ENCODE measurements around the gene SQSTM1. TPM values are rescaled to one million over a fixed set of nuclear protein-coding genes. Genes with fewer than 3 reads are reported as not detected.
A peak's percentile ranks its signal among the peaks of the same experiment; 100 is the strongest.

Gene SQSTM1
- total RNA-seq, 1 donor from 2014 or later: 593 TPM

DNA sequence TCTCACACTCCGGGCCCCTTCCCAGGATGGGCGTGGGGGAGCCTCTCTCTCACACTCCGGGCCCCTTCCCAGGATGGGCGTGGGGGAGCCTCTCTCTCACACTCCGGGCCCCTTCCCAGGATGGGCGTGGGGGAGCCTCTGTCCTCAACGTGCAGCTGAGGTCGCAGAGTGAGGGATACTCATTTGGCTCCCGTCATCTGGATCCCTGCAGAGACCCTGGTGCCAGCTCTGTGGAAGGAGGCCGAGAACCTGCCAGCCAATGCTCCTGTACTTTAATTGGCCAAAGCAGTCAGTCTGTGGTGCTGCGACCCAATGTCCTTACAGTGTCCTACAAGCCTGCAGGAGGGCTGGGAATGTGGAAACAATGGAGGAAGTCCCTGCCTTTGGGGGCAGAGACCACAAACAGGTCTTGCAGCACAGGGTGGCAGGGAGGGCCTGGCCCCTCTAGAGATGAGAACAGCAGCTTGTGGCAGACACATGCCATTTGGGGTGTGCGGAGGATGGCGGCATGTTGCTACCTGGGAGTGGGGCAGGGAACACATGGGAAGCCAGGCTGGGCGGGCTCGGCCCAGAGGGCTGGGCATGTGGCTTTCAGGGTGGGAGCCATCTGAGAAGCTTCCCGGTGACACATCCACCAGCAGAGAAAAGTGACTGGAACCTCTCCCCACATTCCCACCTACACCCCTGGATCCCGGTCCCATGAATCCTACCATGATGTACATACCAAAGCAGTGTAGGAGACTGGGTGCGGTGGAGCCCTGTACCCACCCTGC is 51.5 kb downstream of the SQSTM1 start:
- no peak for DNase-seq (ENCODE audit: low read depth)

DNA sequence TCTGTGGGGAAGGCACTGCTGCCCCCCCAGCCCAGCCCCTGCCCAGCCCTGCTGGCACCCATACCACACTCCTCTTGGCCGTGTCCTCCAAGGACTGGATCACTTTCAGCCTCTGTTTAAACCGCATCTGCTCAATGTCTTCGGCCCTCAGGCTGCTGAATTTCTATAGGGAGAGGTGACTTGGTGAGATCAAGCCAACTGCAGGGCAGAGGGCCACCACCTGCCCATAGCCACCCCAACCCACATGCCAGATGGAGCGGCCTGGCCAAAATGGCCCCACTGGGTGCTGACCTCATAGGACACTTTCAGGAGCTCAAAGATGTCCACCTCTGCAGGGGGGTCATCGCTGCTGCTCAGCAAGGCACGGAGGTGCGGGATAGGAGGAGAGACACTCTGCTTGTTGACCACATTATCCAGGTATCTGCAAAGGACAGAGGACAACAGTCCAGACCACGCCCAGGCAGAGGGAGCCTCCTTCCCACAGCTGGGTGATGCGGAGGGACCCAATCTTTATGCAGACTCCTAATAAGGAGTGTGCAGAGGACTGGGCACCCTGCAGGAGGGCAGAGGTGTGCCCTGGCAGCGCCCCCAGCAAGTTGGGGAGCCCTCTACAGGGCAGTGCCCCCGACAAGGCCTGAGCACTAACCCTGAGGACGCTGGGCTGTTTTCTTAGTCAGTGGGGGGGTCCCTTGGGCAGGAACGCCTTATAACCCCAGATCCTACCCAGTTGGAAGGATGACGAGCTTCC is 52.3 kb downstream of the SQSTM1 start:
- DNase-seq (ENCODE audit: low read depth): no peak

DNA sequence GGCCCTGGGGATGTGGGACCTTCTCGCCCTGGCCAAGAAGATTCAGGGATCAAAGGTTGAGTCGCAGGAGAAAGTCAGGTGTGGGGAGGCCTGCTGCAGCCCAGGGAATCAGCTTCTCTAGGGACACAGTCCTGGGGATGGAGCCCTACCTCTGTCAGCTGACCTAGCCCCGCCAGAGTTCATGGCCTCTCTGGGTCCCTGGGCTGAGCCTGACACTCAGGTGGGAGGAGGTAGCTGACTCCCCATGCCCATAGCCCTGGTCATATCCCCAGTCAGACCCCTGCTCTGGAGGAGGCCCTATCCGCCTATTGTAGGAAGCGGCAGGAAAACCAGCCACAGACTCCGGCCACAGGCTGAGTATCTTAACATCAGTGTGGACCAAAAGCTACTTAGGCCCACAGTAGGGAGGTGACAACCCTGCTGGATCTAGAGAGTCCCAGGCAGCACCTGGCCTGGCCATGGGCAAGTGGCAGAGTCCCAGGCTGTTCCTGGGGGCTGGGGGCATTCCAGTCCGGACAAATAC is 52.9 kb downstream of the SQSTM1 start:
- no peak for DNase-seq (ENCODE audit: low read depth)

DNA sequence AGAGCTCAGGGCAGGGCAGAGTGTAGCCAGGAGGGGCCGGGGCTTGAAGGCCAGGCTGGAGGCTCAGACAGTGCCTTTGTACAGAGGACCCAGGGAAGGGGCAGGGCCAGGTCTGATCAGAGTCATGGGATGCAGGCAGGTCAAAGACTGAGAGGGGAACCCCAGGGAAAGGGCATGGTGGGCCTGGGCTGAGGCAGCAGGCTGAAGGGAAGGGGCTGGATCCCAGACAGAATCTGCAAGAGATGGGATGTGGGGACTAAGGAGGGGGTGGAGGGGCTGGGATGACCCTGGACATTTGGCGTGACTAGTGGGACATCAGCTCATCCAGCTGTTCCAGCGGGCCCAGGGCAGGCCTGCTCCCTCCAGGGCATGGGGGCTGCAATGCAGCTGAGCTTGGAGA is 53.4 kb downstream of the SQSTM1 start:
- DNase-seq (ENCODE audit: low read depth): no peak

DNA sequence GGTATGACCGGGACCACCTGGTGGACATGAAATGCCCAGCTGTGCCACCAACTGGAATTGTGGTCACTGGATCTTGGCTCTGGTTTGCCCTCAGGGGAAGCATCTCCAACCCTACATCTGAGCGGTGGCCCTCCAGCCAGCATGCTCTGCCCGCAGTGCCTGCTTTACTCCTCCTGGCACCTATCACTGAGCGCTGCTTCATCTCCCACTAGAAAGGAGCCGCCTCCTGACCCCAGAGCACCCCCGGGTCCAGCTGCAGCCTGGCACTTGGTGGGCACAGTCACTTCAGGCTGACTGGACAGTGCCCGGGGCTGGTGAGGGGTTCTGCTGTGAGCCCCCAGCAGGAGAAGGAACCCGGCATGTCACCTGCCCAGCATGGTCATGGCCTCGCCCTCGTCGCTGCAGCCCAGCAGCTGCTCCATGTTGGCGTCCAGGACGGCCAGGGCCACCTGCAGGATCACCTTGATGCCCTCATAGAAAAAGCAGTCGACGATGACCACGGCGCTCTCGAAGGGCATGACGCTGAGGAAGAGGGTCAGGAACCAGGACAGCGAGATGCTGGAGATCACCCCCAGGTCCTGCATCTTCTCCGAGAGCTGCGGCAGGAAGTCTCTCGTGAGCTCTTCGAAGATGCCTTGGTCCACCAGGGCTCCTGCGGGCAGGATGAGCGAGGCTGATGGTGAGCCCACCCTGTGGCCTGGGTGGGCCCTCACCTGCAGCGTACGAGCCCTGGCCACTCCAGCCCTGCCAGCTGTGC is 54.0 kb downstream of the SQSTM1 start:
- DNase-seq (ENCODE audit: low read depth): no peak

DNA sequence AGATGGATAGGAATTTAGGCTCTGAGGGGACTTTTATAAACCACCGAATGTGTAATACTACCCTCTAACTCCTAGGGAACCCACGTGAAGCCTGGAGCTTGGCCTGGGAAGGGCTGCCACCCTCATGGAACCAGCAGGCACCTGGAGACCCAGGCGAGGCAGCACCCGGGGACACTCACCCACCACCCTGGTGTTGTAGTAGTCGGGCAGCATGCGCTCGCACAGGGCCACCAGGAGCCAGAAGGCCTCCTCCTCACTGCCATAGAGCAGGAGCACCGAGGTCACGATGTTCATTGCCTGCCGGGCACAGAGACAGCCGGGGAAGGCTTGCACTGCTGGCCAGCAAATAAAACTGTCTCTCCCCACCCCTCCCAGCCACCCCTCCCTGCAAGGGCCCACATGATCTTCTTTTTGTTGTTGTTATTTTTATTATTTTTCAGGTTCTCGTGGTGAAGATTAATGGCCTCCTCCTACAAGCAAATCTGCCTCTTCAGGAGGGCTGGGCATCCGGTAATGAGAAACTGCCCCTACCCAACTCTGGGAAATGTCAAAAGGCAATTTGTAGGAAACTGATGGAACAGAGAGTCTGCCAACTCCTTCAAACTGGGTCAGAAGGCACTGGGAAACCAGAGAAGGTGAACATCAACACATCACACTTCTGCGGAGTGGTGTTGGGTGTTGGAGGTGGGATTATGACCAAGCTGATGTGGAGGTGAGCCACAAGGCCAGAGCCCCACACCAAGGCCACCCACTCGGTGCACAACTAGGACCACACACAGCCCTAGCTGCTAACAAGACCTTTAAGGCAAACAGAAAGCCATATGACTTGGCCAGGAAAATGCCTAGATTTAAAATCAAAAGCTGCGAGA is 55.3 kb downstream of the SQSTM1 start:
- no peak for DNase-seq (ENCODE audit: low read depth)

DNA sequence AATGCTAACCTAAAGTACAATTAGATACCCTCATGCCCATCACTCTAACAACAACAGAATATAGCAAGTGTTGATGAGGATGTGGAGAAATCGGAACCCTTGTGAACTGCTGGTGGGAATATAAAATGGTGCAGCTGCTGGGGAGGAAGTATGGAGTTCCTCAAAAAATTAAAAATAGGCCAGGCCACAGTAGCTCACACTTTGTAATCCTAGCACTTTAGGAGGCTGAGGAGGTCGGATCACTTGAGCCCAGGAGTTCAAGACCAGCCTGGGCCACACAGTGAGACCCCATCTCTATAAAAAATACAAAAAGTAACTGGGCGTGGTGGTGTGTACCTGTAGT is 55.9 kb downstream of the SQSTM1 start:
- no peak for DNase-seq (ENCODE audit: low read depth)

DNA sequence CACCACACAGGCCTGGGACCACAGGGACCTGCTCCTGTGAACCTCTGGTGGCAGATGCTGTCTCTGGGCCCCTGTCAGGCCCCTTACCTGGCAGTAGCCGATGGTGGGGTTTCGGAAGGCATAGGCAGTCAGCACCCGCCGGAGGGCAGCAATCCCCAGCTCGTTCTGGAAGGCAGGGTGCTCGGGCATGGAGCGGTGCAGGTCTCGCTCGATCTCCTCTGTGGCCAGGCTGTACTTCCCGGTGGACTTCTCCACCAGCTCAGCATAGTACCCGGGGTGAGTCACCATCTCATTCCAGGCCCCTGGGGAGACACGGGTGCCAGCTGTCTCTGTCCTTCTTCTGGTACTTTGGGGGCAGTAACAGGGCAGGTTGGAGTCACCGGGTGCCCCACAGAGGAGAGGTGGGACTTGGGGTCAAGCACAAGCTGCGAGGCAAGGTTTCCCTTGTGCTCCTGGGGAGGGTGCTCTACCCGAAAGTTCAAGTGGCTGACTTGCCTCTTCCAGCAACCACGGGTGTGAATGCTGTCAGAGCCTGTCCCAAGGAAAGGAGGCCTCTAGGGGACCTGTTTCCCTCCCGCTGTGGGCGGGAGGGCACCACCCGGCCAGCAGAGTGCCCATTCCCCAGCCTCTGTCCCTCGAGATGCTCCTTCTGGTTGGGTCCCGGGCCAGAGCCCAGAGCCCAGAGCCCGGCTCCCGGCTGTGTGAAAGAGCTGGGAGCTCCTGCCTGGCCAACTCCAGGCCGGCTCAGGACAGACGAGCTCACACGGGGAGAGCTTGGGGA is 57.7 kb downstream of the SQSTM1 start:
- DNase-seq (ENCODE audit: low read depth): peak; percentile 91

DNA sequence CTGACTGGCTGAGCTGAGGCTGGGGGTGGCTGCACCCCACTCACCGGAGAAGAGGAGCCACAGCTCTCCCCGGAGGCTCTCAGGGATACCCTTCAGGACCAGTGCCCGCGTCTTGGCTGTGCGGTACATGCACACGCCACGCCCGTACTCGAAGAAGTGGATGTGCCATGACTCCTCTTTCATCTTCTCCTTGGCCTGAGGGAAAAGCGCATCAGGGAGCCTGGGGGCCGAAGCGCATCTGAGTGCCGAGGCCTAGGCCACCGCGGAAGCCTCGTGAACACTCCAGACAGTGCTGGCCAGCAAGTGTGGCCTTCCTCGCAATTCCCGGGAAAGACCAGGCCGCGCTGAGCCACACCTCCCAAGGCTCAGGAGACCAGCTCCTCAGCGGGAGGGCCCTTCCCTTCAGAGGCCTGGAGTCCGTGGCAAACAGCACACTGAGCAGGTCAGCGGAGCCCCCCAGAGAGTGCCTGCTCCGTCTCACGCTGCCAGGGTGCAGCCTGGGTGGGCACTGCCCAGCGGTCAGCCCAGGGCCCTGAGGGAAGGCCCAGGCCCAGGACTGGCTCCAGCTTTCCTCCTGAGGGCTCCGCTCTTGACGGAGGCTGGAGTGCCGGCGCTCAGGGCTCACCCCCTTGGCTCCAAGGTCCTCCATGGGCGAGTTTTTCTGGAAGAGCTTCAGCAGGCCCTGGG is 58.4 kb downstream of the SQSTM1 start:
- no peak for DNase-seq (ENCODE audit: low read depth)

DNA sequence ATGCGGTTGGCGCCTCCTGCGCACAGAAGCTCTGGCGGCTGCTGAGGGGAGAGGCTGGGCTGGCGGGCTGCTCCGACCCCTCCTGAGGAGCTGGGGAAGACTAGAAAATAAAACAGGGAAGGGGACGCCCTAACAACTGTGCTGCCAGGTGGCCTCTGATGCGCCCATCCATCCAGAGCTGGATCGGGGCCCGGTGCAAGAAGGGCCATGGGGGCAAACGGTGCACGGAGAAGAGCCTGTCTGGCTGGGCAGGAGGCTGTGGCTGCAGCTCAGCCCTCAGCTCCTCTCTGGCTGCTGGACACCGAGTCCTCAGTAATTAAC is 58.9 kb downstream of the SQSTM1 start:
- DNase-seq (ENCODE audit: low read depth): no peak

DNA sequence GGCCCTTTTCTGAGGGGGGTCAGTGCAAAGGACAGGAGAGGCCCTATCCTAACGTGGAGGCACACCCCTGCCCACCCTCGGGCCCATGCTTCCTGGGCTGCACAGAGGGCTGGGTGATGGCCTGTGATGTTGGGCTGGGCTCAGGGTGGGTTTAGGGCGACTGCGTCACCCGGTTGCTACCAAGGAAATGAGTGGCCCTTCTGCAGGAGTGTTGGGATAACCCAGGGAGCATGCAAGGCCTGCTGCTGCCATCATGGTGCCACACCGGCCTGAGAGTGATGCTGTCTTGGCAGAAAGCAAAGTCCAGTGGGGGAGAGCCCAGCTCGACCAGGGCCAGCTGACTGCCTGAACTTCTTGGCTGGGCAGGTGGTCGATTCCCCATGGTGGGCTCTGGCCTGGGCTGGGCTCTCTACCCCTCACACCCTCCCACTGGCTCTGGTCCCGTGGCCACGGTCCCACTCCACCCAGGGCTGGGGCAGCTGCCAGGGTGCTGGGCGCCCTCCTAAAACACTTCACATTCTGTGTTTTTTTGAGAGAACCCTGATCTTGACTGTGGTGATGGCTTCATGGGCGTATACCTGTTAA is 59.5 kb downstream of the SQSTM1 start:
- no peak for DNase-seq (ENCODE audit: low read depth)

DNA sequence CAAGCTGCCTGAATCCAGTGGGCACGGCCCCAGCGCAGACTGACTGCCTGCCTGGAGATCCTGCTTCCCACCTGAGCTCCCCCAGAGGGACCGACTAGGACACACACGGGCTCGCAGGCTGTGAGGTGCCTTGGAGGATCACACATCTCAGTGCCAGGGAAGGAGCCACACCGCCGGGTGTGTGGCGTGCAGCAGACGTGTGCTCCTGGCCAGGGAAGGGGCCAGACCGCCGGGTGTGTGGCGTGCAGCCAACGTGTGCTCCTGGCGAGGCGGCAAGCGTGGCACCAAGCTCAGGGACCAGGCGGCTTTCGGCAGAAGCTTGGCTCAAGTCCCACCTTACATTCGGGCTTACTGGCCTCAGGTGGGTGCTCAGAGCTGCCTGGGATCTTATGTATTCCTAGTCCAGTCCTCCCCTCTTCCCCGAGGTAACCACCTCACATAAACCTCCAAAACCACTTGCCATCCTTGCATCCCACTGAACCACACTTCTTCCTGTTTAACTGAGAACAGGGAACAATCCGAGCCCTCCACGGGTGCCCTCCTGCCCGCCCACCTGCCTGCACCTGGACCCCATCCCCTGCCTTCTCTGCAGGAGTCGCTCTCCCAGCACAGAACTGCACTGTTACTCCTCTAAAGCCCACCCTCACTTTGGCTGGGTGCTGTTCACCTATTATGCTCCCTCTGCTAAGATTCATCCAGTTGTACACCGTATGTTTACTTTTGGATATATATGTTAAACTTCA is 60.3 kb downstream of the SQSTM1 start:
- no peak for DNase-seq (ENCODE audit: low read depth)

DNA sequence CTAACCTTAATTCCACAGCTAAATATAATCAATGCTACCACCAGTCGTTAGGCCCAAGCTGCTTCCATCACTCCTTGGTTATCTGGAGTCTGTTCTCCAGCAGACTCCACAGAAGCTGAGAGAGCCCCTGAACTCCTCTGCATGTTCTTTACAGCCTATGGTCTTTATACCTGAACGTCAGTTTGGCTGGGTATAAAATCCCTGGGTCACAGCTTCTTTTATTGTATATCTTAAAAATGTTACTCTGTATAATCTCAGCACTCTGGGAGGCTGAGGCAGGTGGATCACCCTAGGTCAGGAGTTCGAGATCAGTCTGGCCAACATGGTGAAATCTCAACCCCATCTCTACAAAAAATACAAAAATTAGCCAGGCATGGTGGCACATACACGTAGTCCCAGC is 61.6 kb downstream of the SQSTM1 start:
- no peak for DNase-seq (ENCODE audit: low read depth)

DNA sequence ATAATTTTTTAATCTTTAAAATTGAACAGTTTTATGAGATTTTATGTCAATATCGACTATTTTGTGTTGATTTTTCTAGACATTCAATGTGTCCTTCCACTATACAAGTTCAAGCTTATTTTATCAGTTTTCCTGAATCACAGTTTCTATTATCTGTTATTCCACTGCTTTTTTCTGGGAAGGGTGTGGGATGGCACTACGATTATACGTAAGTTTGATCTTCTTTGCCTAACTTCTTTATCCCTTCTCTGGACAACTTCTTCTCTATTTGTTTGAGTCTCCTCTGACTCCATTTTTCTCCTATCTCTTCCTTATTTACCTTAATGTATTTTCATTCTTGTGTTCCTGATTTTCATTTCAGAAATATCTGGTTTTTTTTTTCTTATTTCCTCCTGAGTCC is 62.5 kb downstream of the SQSTM1 start:
- DNase-seq (ENCODE audit: low read depth): no peak

DNA sequence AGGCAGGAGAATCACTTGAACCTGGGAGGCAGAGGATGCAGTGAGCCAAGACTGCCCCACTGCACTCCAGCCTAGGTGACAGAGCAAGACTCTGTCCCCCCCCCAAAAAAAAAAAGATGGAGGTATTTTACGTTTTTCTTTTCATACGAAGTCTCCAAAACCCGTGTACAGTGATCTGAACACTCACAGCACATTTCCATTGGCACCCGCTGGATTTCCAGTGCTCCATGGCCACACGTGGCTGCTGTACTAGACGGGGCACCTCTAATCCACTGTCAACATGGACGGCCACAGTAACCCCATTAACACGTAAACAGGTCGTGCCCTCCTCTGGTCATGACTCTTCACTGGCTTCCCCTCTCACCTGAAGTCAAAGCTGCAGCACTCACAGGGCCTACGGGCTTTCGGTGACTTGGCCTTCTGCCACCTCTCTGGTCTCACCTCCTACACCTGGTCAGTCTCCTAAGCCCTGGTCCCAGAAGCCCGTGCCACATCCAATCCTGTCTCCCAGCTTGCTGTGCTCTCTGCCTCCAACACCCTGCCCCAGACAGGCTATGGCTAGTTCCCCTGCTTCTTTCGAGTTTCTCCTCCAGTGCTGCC is 64.9 kb downstream of the SQSTM1 start:
- DNase-seq (ENCODE audit: low read depth): no peak

DNA sequence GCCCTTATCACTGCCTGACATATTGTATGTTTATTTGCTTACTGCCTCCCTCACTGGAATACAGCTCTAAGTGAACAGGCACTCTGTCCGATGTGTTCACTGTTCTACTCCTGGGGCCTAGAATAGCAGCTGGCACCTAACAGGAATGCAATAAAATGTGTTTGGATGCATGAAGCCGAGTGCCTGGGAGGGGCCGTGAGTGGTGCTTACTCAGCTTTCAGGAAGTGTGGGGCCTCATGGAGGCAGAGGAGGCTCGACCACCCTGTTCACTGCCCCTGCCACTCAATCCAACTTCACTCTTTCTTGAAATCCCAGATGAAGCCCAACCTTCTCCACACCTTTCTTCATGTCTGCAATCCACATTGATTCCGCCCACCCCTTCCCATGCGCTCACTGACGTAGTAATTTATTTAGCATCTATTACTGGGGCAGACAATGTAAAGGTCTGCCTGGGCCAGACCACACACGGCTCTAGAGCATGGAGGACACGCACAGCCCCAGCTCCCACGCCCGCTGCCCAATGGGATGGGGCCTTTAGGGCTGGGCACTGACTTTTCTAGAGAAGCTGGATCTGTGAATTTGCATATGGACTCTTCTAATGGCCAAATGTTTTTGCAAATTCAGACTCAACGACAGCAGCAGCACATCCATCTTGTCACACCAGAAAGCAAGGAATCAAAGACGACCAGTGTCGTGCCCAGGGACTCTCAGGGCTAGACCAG is 65.6 kb downstream of the SQSTM1 start:
- no peak for DNase-seq (ENCODE audit: low read depth)

DNA sequence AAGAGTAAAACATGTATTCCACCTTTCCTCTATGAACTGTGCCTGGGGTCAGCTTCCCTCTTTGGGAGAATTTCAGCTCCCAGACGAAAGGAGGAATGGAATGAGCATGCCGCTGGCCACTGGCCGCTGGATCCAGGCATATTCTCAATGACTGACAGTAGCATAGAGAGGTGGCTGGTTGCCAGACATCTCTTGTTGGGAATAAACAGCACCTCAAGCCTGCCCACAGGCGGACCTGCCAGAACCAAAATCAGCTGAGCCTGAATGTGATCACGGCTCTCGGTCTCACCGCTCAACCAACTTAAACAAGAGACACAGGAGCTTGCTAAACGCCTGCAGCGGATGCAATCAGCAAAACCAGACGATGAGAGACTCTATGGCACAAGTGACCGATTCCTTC is 66.4 kb downstream of the SQSTM1 start:
- DNase-seq (ENCODE audit: low read depth): no peak
